MG63 (cell line): Measurements from ENCODE around the gene DPP8. TPM values are rescaled to one million over a fixed set of nuclear protein-coding genes. Genes with fewer than 3 reads are reported as not detected.
"Not testable (repeated sequence)": the region's sequence is repeated elsewhere in the genome, so short reads cannot be mapped to it uniquely, and the experiment has no call there.

ENCODE experiments used
- DNase-seq: peaks from one replicate; pipeline ENCODE4 v3.0.0-alpha.2; 2020
- H3K27me3 ChIP-seq: fragments of 250-450 bp; sonication (Bioruptor Pico); 2 replicates; pipeline ENCODE4 v1.5.1; 2020; ENCODE audit warnings: mild to moderate bottlenecking, moderate library complexity
- H3K36me3 ChIP-seq: fragments of 250-450 bp; sonication (Bioruptor Pico); 2 replicates; pipeline ENCODE4 v1.5.1; 2020; ENCODE audit warnings: mild to moderate bottlenecking, moderate library complexity
- H3K4me3 ChIP-seq: fragments of 250-450 bp; sonication (Bioruptor Pico); 2 replicates; pipeline ENCODE4 v1.5.1; 2020; ENCODE audit warnings: mild to moderate bottlenecking, moderate library complexity
- H3K9me3 ChIP-seq: fragments of 250-450 bp; sonication (Bioruptor Pico); 2 replicates; pipeline ENCODE4 v1.5.1; 2020; ENCODE audit warnings: mild to moderate bottlenecking, moderate library complexity
- total RNA-seq: library from RNA; depleted of rRNA; stranded (reverse); fragments of >200 nt; shearing (Covaris generic); gene quantifications from 2 replicates; pipeline ENCODE4 v1.2.3, GENCODE V29; 2014; ENCODE audit warnings: low replicate concordance; rRNA removed

Gene DPP8
- total RNA-seq = 8.0 and 24.2 TPM in 2 replicates

DNA sequence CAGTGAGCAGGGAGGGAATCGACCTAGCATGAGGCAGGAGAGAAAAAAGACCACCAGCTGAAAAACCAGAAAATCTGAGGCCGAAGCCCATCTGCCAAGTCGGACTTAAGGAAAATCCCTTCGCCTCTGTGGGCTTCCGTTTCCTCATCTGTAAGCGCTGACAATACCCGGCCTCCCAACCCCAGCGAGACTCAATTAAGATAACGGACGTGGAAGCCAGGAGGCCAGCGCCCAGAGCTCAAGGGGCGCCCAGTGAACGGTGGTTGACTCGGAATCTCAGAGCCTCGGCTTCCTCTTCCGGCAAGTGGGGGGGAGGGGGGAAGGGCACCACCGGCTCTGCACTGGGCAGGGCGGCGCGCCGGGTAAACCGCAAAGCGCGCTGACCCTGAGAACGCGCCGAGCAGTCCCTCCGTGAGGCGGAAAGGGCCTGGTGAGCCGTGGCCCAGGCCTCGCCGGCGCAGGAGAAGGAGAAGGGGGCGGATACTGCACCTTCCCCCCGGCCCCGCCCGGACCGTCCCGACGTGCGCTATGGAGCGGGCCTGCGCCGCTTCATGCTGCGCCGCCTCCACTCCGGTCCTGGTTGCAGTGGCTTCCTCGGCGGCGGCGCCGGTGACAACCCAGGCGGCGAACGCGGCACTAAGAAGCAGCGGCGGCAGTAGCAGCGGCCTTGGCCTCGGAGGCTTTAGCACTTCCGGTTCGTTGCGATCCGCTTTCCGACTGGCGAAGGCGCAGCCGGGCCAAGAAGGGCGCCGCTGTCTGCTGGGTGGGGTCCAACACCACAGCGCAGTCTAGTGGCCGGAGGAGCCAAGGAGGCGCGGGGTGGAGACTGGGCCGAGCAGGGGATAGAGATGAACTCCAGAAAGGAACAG is at the start of gene DPP8:
TSS of gene DPP8 (minus strand) at position 693 of the 869 bp plus-strand sequence. CDS start 5,136 bp downstream, outside the sequence.
- no peaks in the 10 kb centered on the region for H3K27me3 ChIP-seq
- peaks cover 16% of the 10 kb centered on the region for H3K36me3 ChIP-seq
- no peaks in the 10 kb centered on the region for H3K9me3 ChIP-seq
- H3K4me3 ChIP-seq = peak within 1 kb of the TSS; percentile 97
- peak; percentile 96 for DNase-seq

DNA sequence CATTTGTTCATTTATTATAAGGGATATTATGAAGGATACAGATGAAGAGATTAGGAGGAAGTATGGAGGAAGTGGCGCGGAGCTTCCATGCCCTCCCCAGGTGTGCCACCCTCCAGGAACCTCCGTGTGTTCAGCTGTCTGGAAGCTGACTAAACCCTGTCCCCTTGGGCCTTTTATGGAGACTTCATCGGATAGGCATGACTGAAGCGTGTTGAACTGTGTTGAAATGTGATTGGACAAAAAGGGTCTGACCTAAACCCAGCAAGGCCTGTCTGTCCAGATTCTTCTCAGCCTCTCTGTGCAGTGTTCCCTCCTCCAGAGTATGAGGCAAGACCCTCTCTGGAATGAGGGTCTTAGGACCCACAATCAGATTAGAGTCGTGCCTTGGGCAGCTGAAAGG is 44.4 kb upstream of the DPP8 start:
- H3K36me3 ChIP-seq = peaks cover 92% of the 10 kb centered on the region
- H3K27me3 ChIP-seq = no peaks in the 10 kb centered on the region
- H3K4me3 ChIP-seq = no peak overlapping the region
- DNase-seq = no peak
- no peaks in the 10 kb centered on the region for H3K9me3 ChIP-seq

DNA sequence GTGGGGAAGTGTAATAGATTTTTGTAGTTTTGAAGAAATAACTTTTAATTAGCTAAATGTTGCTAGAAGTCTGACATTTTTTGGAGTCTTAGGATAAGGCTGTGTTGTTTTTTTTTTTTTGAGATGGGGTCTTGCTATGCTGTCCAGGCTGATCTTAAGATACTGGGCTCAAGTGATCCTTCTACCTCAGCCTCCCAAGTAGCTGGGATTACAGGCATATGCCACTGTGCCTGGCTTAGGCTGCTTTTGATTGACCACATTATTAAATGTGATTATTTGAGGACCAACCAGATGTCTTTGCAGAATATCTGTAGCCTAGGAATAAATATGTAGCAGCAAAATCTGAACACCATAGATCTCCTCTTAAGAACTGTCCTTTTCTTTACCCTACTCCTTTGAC is 42.5 kb upstream of the DPP8 start:
- Histone ChIP-seq H3K4me3 (no peak overlapping the region), H3K9me3 (no peaks in the 10 kb centered on the region), H3K27me3 (no peaks in the 10 kb centered on the region), H3K36me3 (peaks cover 94% of the 10 kb centered on the region)
- DNase-seq = no peak

DNA sequence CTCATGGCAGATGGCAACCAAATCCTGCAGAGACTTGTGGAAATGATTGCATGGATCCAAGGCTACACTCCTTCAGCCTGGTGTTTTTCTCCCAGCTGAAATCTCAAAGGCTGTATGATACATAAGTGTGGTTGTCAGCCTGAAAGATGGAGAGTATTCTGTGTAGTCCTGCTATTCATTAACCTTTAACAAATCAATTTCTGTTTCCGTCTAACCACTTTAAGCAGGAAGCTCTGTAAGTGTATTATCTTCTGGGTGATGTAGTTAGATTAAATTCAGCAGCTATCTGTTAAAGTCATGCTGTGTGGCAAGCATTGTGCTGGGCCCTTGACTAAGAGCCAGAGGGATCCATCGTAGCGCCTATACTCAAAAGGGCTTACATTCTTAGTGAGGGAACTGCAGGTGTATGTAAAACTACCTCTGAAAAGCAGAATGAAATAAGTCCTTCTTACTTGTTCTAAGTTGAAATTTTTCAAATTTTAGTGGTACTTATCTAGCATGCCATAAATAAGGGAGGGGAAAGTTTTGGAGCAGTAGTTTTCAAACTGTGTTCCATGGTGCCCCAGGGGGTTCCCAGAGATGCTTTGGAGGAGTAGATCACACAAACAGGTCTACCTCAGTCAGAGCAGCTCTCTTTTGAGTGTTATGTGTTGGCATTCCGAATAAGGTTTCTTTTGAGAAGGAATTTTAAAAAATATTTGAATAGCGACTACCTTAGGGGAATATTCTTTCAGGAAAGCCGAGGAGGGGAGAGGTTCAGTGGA is 41.7 kb upstream of the DPP8 start:
- peaks cover 94% of the 10 kb centered on the region for H3K36me3 ChIP-seq
- DNase-seq = no peak
- no peak overlapping the region for H3K4me3 ChIP-seq
- H3K9me3 ChIP-seq = no peaks in the 10 kb centered on the region
- no peaks in the 10 kb centered on the region for H3K27me3 ChIP-seq

GRCh38 chr15:65558336-65558735 is 40.8 kb upstream of the DPP8 start:
- H3K4me3 ChIP-seq = no peak overlapping the region
- H3K36me3 ChIP-seq = peaks cover 94% of the 10 kb centered on the region
- H3K27me3 ChIP-seq = no peaks in the 10 kb centered on the region
- H3K9me3 ChIP-seq = no peaks in the 10 kb centered on the region
- no peak for DNase-seq

DNA sequence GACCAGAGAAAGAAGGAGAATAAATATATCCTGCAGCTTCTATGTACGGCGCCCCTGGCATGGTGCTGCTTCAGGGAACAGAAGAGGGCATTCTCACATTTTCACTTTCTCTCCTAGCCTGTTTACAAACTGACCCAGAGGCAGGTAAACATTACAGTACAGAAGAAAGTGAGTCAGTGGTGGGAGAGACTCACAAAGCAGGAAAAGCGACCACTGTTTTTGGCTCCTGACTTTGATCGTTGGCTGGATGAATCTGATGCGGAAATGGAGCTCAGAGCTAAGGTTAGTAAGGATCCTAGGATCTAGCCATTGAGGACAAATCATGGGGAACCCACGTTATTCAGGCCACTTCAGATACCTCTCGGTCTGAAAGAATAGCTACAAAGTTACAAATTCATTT is 39.1 kb upstream of the DPP8 start:
- Histone ChIP-seq H3K9me3 (no peaks in the 10 kb centered on the region), H3K36me3 (peaks cover 88% of the 10 kb centered on the region), H3K4me3 (no peak overlapping the region), H3K27me3 (no peaks in the 10 kb centered on the region)
- no peak for DNase-seq

- DNase-seq = no peak
- no peak overlapping the region for H3K4me3 ChIP-seq
- H3K9me3 ChIP-seq = no peaks in the 10 kb centered on the region
- no peaks in the 10 kb centered on the region for H3K27me3 ChIP-seq
- peaks cover 69% of the 10 kb centered on the region for H3K36me3 ChIP-seq
Measured at GRCh38 chr15:65553691-65554090, 36.2 kb upstream of the DPP8 start.

DNA sequence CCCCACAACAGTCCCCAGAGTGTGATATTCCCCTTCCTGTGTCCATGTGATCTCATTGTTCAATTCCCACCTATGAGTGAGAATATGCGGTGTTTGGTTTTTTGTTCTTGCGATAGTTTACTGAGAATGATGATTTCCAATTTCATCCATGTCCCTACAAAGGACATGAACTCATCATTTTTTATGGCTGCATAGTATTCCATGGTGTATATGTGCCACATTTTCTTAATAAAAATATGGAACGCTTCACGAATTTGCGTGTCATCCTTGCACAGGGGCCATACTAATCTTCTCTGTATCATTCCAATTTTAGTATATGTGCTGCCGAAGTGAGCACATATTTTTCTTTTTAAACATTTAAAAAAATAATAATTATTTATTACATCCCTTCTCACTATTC is 35.4 kb upstream of the DPP8 start:
- not testable (repeated sequence) for H3K27me3 ChIP-seq, H3K9me3 ChIP-seq, DNase-seq, H3K4me3 ChIP-seq
- H3K36me3 ChIP-seq = peaks cover 60% of the 10 kb centered on the region

DNA sequence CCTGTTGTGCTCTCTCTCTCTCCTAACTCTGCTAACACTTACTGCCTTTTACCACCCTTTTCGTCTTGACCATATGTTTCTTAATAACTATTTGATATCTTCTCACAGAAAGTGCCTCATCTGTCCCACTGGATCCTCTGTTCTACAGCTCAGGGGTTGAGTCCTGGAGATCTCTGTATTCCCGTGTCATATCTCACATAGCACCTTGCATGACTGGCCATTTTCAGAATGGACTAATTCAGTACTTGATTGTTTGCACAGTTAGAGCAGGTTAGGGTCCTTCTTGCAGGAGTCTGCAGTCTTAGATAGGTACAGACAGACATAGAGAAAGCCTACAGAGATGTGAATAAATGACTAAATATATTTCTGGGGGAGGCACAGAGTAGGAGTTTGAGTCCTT is 33.7 kb upstream of the DPP8 start:
- H3K36me3 ChIP-seq = peaks cover 45% of the 10 kb centered on the region
- H3K27me3 ChIP-seq = no peaks in the 10 kb centered on the region
- H3K9me3 ChIP-seq = no peaks in the 10 kb centered on the region
- DNase-seq = no peak
- no peak overlapping the region for H3K4me3 ChIP-seq

DNA sequence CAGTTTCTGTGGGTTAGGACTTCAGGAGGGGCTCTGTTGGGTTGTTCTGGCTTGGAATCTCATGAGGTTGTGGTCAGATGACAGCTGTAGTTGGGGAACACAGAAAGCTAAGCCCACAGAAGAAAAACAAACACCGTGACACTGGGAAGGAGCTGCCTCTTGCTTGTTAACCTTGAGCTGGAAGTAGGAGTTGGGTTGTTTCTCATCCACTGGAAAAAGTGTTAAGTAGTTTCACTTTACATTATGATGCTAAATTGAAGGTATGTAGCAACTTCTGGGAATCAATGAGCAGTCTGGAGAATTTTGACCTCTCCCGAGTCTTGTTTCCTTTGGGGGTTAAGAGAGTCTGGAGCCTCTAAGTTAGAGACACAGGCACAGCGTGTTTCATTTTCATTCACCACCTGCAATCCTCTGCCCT is 33.2 kb upstream of the DPP8 start:
- H3K36me3 ChIP-seq = peaks cover 40% of the 10 kb centered on the region
- no peak for DNase-seq
- no peaks in the 10 kb centered on the region for H3K9me3 ChIP-seq
- no peaks in the 10 kb centered on the region for H3K27me3 ChIP-seq
- no peak overlapping the region for H3K4me3 ChIP-seq

DNA sequence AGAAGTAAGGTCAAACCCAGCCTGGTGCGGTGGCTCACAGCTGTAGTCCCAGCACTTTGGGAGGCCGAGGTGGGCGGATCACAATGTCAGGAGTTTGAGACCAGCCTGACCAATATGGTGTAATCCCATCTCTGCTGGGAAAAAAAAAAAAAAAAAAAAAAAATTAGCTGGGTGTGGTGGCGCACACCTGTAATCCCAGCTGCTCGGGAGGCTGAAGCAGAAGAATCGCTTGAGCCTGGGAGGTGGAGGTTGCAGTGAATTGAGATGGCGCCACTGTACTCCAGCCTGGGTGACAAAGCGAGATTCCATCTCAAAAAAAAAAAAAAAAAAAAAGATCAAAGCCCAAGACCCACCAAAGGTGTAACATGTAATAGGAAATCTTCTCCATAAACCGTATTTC is 31.8 kb upstream of the DPP8 start:
- H3K27me3 ChIP-seq, H3K4me3 ChIP-seq, H3K9me3 ChIP-seq, DNase-seq: not testable (repeated sequence)
- peaks cover 26% of the 10 kb centered on the region for H3K36me3 ChIP-seq

DNA sequence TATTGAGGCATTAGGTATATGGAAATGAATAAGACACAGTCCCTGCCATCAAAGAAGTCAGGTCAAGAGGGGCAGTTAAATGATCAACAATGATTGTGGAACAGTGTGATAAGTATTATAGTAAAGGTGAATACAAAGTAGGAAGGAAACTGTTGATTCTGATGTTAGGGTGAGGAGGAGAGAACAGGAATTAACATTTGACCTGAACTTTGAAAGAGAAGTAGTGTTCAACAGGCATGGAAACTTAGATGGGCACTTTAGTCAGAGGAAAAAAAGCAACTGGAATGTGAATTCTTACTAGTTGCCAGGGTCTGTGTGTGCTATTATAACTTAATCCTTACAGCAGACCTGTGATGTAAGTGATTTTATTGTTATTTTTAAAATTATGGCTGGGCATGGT is 30.4 kb upstream of the DPP8 start:
- no peaks in the 10 kb centered on the region for H3K9me3 ChIP-seq
- no peak overlapping the region for H3K4me3 ChIP-seq
- DNase-seq = no peak
- H3K27me3 ChIP-seq = no peaks in the 10 kb centered on the region
- H3K36me3 ChIP-seq = peaks cover 12% of the 10 kb centered on the region

- no peak for DNase-seq
- Histone ChIP-seq H3K27me3 (no peaks in the 10 kb centered on the region), H3K36me3 (peaks cover 17% of the 10 kb centered on the region), H3K4me3 (no peak overlapping the region), H3K9me3 (0 out of 2 replicates have a peak, but pooled peaks cover 3% of the 10 kb centered on the region)
Measured at GRCh38 chr15:65541231-65541820, 23.8 kb upstream of the DPP8 start.

DNA sequence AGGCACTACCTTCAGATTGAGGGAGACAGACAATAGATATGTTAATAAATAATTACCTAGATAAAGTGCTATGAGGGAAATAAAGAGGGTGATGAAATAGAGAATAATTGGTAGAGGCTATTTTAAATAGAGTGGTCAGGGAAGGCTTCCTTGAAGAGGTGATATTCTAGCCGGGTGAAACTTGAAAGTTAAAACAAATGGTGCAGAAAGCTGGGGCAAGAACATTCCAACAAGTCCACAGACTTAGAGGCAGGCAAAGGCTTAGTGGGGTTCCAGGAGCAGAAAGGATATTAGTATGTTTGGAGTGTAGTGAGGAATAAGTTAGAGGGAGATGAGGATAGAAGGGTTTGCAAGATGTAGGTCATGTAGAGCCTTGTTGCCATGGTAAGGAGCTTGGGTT is 22.8 kb upstream of the DPP8 start:
- no peak for DNase-seq
- H3K4me3 ChIP-seq = no peak overlapping the region
- no peaks in the 10 kb centered on the region for H3K27me3 ChIP-seq
- peaks cover 26% of the 10 kb centered on the region for H3K36me3 ChIP-seq
- 0 out of 2 replicates have a peak, but pooled peaks cover 3% of the 10 kb centered on the region for H3K9me3 ChIP-seq

GRCh38 chr15:65535192-65535591 is 17.7 kb upstream of the DPP8 start:
- Histone ChIP-seq H3K27me3 (no peaks in the 10 kb centered on the region), H3K4me3 (no peak overlapping the region), H3K9me3 (0 out of 2 replicates have a peak, but pooled peaks cover 3% of the 10 kb centered on the region), H3K36me3 (peaks cover 46% of the 10 kb centered on the region)
- no peak for DNase-seq

GRCh38 chr15:65533057-65533756 is 15.7 kb upstream of the DPP8 start:
- H3K27me3 ChIP-seq = no peaks in the 10 kb centered on the region
- peaks cover 41% of the 10 kb centered on the region for H3K36me3 ChIP-seq
- no peak for DNase-seq
- 0 out of 2 replicates have a peak, but pooled peaks cover 3% of the 10 kb centered on the region for H3K9me3 ChIP-seq
- H3K4me3 ChIP-seq = no peak overlapping the region

DNA sequence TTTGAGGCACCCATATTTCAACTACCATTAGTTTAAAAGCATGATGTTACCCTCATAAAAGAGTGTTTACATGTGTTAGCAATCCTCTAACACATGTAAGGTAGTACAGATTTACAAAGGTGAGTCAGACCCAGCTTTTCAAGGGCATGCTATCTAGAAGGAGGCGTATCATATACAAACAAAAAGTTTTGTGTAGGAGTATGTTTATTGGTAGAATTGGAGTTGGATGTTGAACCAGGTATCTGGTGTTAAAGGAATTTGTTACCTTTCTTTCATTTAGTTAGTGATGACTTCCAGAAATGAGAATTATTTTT is 15.2 kb upstream of the DPP8 start:
- peaks cover 40% of the 10 kb centered on the region for H3K36me3 ChIP-seq
- DNase-seq = no peak
- H3K9me3 ChIP-seq = 0 out of 2 replicates have a peak, but pooled peaks cover 3% of the 10 kb centered on the region
- H3K4me3 ChIP-seq = no peak overlapping the region
- H3K27me3 ChIP-seq = no peaks in the 10 kb centered on the region
